Measurements from ENCODE around the gene GRAP.

GRAP gene

DNA sequence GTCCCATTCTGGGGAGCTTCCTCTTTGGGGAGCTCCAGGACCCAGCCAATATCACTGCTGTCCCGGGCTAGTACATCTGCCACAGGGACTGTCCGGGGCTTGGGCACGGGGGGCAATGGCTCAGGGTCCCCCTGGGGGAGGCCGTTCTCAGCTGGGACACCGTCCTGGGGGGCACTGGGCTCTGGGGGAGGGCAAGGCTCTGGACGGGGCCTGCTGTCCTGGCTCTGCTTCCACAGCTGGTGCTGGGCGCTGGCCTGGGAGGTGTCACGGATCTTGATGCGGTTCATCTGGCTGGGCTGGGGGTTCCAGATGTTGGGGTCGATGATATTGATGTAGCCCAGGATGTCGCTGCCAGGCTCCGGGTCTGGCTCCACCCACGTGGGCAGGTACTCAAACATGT is 68.7 kb downstream of the GRAP start:
- Histone ChIP-seq H3K27me3 (no peaks in the 10 kb centered on the region), H3K4me3 (ENCODE audit: low read depth, low read length) (no peak overlapping the region), H3K4me1 (no peaks in the 10 kb centered on the region), H3K36me3 (no peaks in the 10 kb centered on the region), H3K9me3 (no peaks in the 10 kb centered on the region)
- DNase-seq, result no peak
- TF ChIP-seq, protein P1, sequence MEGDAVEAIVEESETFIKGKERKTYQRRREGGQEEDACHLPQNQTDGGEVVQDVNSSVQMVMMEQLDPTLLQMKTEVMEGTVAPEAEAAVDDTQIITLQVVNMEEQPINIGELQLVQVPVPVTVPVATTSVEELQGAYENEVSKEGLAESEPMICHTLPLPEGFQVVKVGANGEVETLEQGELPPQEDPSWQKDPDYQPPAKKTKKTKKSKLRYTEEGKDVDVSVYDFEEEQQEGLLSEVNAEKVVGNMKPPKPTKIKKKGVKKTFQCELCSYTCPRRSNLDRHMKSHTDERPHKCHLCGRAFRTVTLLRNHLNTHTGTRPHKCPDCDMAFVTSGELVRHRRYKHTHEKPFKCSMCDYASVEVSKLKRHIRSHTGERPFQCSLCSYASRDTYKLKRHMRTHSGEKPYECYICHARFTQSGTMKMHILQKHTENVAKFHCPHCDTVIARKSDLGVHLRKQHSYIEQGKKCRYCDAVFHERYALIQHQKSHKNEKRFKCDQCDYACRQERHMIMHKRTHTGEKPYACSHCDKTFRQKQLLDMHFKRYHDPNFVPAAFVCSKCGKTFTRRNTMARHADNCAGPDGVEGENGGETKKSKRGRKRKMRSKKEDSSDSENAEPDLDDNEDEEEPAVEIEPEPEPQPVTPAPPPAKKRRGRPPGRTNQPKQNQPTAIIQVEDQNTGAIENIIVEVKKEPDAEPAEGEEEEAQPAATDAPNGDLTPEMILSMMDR (IDR thresholded peaks at IDR 0.05; ENCODE audit: low read depth, low read length), result no peak

DNA sequence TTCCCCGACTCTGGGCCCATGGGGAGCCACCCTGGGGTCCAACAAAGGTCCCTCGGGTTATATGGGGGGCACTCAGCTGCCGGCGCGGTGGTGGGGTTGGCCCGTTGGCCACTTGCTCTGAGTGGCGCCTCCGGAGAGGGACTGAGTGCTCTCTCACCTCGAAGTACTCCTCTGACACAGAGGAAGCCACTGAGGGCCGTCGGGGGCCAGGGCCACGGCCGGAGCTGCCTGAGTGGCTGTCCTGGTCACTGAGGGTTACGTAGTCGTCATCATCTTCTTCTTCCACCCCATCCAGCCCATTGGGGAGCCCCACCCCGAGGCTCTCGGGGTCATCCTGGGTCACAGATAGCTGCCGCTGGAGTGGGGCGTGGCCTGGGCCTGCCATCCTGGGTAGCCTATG is 69.1 kb downstream of the GRAP start:
- H3K27me3 ChIP-seq, result no peaks in the 10 kb centered on the region
- TF ChIP-seq, protein P1 (IDR thresholded peaks at IDR 0.05; ENCODE audit: low read depth, low read length), result no peak
- no peaks in the 10 kb centered on the region for H3K4me1 ChIP-seq
- no peaks in the 10 kb centered on the region for H3K36me3 ChIP-seq
- no peak overlapping the region for H3K4me3 ChIP-seq (ENCODE audit: low read depth, low read length)
- no peaks in the 10 kb centered on the region for H3K9me3 ChIP-seq
- no peak for DNase-seq

DNA sequence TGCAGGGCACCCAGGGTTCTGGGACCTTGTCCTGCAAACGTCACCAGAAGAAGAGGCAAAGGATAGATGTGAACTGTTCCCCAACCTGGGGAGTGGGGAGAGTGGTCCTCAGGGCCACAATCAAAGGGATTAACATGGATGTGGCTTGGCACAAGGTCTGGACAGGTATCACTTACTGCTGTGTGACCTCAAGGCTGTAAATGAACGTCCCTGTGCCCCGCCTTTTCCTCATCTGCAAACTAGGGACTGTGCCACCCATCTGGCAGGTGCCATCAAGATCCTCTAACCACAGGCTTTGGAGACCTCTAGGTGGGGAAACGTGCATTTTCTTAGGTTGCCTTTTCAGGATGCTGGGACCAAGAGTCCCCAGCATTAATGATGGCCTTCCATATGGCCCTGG is 69.7 kb downstream of the GRAP start:
- Histone ChIP-seq H3K36me3 (no peaks in the 10 kb centered on the region), H3K27me3 (no peaks in the 10 kb centered on the region), H3K4me1 (no peaks in the 10 kb centered on the region), H3K9me3 (no peaks in the 10 kb centered on the region), H3K4me3 (ENCODE audit: low read depth, low read length) (no peak overlapping the region)
- DNase-seq, result no peak
- TF ChIP-seq, protein P1 (IDR thresholded peaks at IDR 0.05; ENCODE audit: low read depth, low read length), result no peak

DNA sequence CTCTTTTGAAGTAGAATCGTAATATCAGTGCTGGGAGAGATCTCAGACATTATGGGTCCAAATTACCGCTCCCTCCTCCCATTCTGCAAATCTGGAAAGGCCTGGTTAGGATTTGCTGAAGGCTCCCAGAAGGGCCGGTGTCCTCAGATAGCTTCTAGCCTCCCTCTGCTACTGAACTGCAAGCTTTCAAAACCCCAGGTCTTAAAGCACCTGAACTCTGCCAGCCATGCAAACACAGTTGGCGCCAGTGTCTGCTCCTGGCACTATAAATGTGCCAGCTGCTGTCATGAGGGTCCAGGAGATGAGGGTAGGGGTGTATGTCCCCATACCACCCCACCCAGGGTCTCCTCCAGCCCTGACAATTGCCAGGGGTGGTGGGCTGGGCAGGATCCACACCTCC is 70.6 kb downstream of the GRAP start:
- H3K36me3 ChIP-seq, result no peaks in the 10 kb centered on the region

DNA sequence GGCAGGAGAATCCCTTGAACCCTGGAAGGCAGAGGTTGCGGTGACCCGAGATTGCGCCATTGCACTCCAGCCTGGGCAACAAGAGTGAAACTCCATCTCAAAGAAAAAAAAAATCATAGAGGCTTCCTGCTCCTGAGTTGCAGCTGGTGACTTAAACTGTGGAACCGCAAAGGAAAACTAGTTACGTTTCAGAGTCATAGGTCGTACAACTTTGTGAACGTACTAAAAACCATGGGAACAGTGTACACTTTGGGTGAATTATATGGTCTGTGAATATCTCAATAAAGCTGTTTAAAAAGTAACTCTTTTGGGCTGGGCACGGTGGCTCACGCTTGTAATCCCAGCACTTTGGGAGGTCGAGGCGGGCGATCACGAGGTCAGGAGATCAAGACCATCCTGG is 71.2 kb downstream of the GRAP start:
- Histone ChIP-seq H3K9me3 (no peaks in the 10 kb centered on the region), H3K4me1 (no peaks in the 10 kb centered on the region), H3K27me3 (no peaks in the 10 kb centered on the region), H3K4me3 (ENCODE audit: low read depth, low read length) (no peak overlapping the region), H3K36me3 (no peaks in the 10 kb centered on the region)
- DNase-seq, result no peak
- TF ChIP-seq, protein P1 (IDR thresholded peaks at IDR 0.05; ENCODE audit: low read depth, low read length), result no peak

More for the DNA sequence above, 70.6 kb downstream of the GRAP start:
- Histone ChIP-seq H3K4me3 (ENCODE audit: low read depth, low read length) (no peak overlapping the region), H3K27me3 (no peaks in the 10 kb centered on the region), H3K4me1 (no peaks in the 10 kb centered on the region), H3K9me3 (no peaks in the 10 kb centered on the region)
- no peak for DNase-seq
- TF ChIP-seq, protein P1 (IDR thresholded peaks at IDR 0.05; ENCODE audit: low read depth, low read length), result no peak

DNA sequence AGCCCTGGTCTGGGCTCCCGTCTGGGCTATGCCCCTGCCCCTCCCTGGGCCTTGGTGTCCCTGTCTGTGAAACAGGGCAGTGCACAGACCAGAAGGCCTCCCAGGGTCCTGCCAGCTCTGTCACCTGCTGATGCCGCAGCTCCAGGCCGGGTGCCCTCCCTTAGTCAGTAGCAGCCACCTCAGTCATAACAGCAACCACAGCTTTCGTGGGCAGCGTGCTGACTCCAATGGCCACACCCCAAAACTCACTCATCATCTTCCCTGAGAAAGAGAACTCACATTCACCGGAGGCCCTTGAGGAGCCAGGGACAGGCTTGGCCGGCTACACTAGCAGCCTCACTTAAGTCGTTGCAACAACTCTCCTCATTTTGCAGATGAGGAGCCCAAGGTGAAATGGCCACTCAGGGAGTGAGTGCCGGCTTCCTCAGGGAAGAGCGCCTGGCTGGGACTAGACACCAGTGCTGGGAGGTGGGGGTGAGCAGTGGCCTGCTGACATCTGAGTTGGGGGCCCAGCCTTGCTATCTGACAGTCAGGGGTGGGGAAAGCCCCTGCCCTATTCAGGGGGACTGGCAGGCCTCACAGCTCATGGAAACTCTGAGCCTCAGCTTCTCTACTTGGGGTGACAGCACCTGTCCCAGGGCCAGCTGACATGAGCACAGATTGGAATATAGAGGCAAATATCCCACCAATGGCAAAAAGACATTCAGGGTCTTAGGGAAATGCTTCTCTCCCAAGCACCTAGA is 72.2 kb downstream of the GRAP start:
- TF ChIP-seq, protein P1 (IDR thresholded peaks at IDR 0.05; ENCODE audit: low read depth, low read length), result no peak
- no peaks in the 10 kb centered on the region for H3K36me3 ChIP-seq

More for the DNA sequence above, 72.2 kb downstream of the GRAP start:
- Histone ChIP-seq H3K4me3 (ENCODE audit: low read depth, low read length) (no peak overlapping the region), H3K27me3 (no peaks in the 10 kb centered on the region), H3K9me3 (no peaks in the 10 kb centered on the region), H3K4me1 (no peaks in the 10 kb centered on the region)
- no peak for DNase-seq
